ENCODE data around the gene CDK6.

GRCh38 chr7:92739091-92739490 lies 97.3 kb downstream of the CDK6 start:
- TF ChIP-seq CTCF (IDR thresholded peaks at IDR 0.05) (no peak), POLR2A (IDR thresholded peaks at IDR 0.05) (no peak)
